ENCODE data around the gene CACNG1.

GRCh38 chr17:67003231-67003630, 41.1 kb upstream of the CACNG1 start:
- TF ChIP-seq CTCF (IDR thresholded peaks at IDR 0.05; ENCODE audit: extremely low read depth in 1 of 2, insufficient read depth in 1 of 2, low read depth in 1 of 2, low read length in 2 of 2) (no peak), EZH2 (IDR thresholded peaks at IDR 0.05; ENCODE audit: borderline replicate concordance, low read depth, low read length, severe bottlenecking) (no peak)

All from endothelial cell of umbilical vein (primary cell).